GM12874 (cell line): ENCODE measurements around the gene IL10.

ENCODE experiments used
- CTCF ChIP-seq: IDR thresholded peaks from 2 replicates; pipeline ENCODE4 v1.5.1; 2011; ENCODE audit warnings: low read depth, mild to moderate bottlenecking, control low read depth, low read length, moderate library complexity; ENCODE audit not compliant: insufficient read depth

IL10 gene

GRCh38 chr1:206741142-206741701 lies 31.1 kb downstream of the IL10 start:
- TF ChIP-seq CTCF: no peak

- TF ChIP-seq CTCF: no peak
These were observed 32.8 kb downstream of the IL10 start for GRCh38 chr1:206739411-206740076.

- no peak; the same call in 1 of the 2 replicates for TF ChIP-seq CTCF
These were observed 33.6 kb downstream of the IL10 start for GRCh38 chr1:206738370-206739366.

GRCh38 chr1:206737729-206738201 lies 34.5 kb downstream of the IL10 start:
- no peak for TF ChIP-seq CTCF

DNA sequence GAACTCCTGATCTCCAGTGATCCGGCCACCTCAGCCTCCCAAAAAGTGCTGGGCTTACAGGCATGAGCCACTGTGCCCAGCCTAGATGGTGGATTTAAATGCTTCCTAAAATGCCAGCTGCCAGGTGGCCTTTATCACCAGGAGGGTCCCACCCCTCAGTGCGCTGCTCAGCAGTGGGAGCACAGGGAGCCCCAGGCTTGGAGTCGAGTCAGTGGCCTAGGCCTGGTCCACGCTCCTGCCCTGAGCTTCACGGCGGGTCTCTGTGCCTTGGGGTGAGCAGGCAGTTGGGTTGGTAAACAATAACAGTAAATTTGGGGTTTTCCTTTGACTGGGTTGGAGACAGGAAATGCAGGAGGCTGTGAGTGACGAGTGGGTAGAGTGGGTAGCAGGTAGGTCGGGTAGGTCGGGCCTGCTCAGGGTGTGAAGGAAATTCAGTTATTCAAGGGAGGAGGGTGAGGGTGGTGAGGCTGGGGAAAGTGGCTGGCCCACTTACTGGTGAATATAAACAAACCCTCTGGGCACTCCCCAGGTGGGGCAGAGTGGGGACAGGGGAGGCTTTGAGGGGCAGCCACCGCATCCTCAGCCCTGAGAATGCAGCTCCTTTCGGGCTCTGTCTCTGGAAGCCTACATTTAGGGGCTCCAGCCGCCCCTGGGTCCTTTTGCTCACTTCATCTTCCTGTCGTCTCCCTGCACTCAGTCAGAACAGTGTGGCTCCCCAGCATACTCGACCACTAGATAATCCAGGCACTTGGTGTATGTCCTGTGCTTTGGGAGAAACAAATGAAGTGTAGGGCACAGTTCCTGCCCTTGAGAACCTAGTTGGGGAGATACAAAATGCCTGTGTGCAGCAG lies 35.2 kb downstream of the IL10 start:
- no peak for TF ChIP-seq CTCF

- no peak for TF ChIP-seq CTCF
These were observed 36.7 kb downstream of the IL10 start for GRCh38 chr1:206735553-206736031.
